Measurements from ENCODE around the gene KCNN1. TPM values are rescaled to one million over a fixed set of nuclear protein-coding genes. Genes with fewer than 3 reads are reported as not detected.

Gene KCNN1
- polyA plus RNA-seq, 3 donors, result not detected

DNA sequence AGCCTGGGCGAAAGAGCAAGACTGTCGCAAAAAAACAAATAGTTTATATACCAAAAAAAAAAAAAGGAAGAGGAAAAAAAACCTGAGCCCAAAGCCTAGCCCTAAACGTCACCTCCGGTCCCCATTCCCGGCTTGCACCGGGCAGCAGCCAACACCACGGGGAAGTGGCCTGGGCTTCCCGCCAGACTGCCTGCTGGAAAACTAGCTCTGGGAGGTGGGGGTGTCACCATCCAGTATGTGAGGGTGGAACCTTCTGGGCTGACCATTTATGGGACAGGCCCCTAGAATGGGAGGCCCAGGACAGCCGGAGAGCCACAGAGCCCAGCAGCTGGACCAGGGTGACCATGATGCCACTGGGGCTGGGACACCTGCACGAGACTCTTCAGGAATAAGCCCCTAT lies 82.5 kb downstream of the KCNN1 start:
- 63% methylated on average over 3 of the region's 10 CpGs for WGBS (ENCODE audit: insufficient coverage)
- Histone ChIP-seq H3K9ac (ENCODE audit: insufficient read depth, low read length, poor library complexity, severe bottlenecking) (peak overlapping the region; percentile 25), H4K20me1 (ENCODE audit: insufficient read depth, low read length) (no peaks in the 10 kb centered on the region), H3K79me2 (ENCODE audit: insufficient read depth, low read length) (no peaks in the 10 kb centered on the region), H3K9me3 (replicated peaks in 1 of 2; ENCODE audit: control insufficient read depth in 1 of 2, insufficient read depth in 1 of 2, low read length in 2 of 2) (no peaks in the 10 kb centered on the region), H3K36me3 (replicated peaks in 1 of 2; ENCODE audit: control insufficient read depth in 1 of 2, insufficient read depth in 2 of 2, low read length in 2 of 2) (no peaks in the 10 kb centered on the region), H3K4me3 (replicated peaks in 1 of 3; ENCODE audit: low read depth in 2 of 3, low read length in 3 of 3) (peak overlapping the region in 1 of 3 experiments; percentile 45), H3K27me3 (ENCODE audit: control insufficient read depth in 2 of 2, insufficient read depth in 2 of 2, low read length in 2 of 2) (peaks cover 0 to 3% of the 10 kb centered on the region in 2 donors), H3K27ac (ENCODE audit: low read depth in 1 of 2, low read length in 2 of 2) (peak overlapping the region; percentile 63 to 68), H3K4me2 (replicated peaks; ENCODE audit: extremely low read depth, low read length, poor library complexity, severe bottlenecking) (peak overlapping the region; percentile 53), H2AFZ (ENCODE audit: insufficient read depth, low read depth, low read length, poor library complexity, severe bottlenecking) (peak overlapping the region; percentile 59), H3K4me1 (ENCODE audit: control insufficient read depth in 1 of 2, insufficient read depth in 2 of 2, low read length in 2 of 2) (peaks cover 29 to 33% of the 10 kb centered on the region in 2 donors)
- Mint-ChIP-seq H3K4me3 (peak overlapping the region in 1 of 2 donors; percentile 68), H3K36me3 (no peaks in the 10 kb centered on the region), H3K27ac (peak overlapping the region in 3 of 7 donors; percentile 65 to 85 (median 82)), H3K4me1 (peaks cover 38% of the 10 kb centered on the region), H3K9me3 (peaks cover 0 to 6% (median 0%) of the 10 kb centered on the region in 7 donors), H3K27me3 (ENCODE audit: low read depth in 3 of 3) (peaks cover 14 to 25% (median 21%) of the 10 kb centered on the region in 3 donors)
- DNase-seq, result peak in 2 of 3 donors; percentile 64 to 65
- intact Hi-C loops (cut with micrococcal nuclease), result no loop called here
- TF ChIP-seq, protein P1, sequence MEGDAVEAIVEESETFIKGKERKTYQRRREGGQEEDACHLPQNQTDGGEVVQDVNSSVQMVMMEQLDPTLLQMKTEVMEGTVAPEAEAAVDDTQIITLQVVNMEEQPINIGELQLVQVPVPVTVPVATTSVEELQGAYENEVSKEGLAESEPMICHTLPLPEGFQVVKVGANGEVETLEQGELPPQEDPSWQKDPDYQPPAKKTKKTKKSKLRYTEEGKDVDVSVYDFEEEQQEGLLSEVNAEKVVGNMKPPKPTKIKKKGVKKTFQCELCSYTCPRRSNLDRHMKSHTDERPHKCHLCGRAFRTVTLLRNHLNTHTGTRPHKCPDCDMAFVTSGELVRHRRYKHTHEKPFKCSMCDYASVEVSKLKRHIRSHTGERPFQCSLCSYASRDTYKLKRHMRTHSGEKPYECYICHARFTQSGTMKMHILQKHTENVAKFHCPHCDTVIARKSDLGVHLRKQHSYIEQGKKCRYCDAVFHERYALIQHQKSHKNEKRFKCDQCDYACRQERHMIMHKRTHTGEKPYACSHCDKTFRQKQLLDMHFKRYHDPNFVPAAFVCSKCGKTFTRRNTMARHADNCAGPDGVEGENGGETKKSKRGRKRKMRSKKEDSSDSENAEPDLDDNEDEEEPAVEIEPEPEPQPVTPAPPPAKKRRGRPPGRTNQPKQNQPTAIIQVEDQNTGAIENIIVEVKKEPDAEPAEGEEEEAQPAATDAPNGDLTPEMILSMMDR (IDR thresholded peaks at IDR 0.05), result no peak

Small RNA genes lying within 50 kb of the gene (small RNA-seq; reads per million reads assigned to genes)
- gene RNA5SP468 (ENCODE audit: insufficient read length, low read depth), result not detected

Other genes starting within 250 kb of the KCNN1 start
- 10 to 100 TPM; 24.5 to 28.3 (median 27.5) TPM for gene MAP1S, start 247.6 kb upstream of the KCNN1 start, polyA plus RNA-seq
- gene FCHO1, start 215.6 kb upstream of the KCNN1 start, polyA plus RNA-seq, result 10 to 100 TPM; 11.4 to 32.0 (median 13.4) TPM
- gene B3GNT3, start 172.0 kb upstream of the KCNN1 start, polyA plus RNA-seq, result not detected
- 1 to 10 TPM in 1 of 3 donors, under 1 TPM in 2; 0.25 to 1.7 (median 0.64) TPM for gene INSL3, start 145.6 kb upstream of the KCNN1 start, polyA plus RNA-seq
- 10 to 100 TPM; 13.8 to 44.6 (median 34.0) TPM for gene JAK3, start 119.1 kb upstream of the KCNN1 start, polyA plus RNA-seq
- gene RPL18A, start 107.2 kb upstream of the KCNN1 start, polyA plus RNA-seq, result 1,000 to 10,000 TPM; 1,189 to 1,285 (median 1,268) TPM
- under 1 TPM in 1 of 3 donors, not detected in 2; 0.03 TPM for gene SLC5A5, start 95.2 kb upstream of the KCNN1 start, polyA plus RNA-seq
- 10 to 100 TPM; 29.7 to 66.3 (median 29.7) TPM for gene CCDC124, start 34.1 kb upstream of the KCNN1 start, polyA plus RNA-seq
- 10 to 100 TPM; 13.8 to 99.8 (median 23.9) TPM for gene ARRDC2, start 41.1 kb downstream of the KCNN1 start, polyA plus RNA-seq
- gene IL12RB1, start 119.8 kb downstream of the KCNN1 start, polyA plus RNA-seq, result 10 to 100 TPM in 1 of 3 donors, 1 to 10 TPM in 2; 7.8 to 17.5 (median 7.9) TPM
- 10 to 100 TPM in 2 of 3 donors, 1 to 10 TPM in 1; 6.8 to 34.0 (median 12.4) TPM for gene MAST3, start 130.7 kb downstream of the KCNN1 start, polyA plus RNA-seq
- 1 to 10 TPM in 2 of 3 donors, under 1 TPM in 1; 0.99 to 7.7 (median 2.0) TPM for gene PIK3R2, start 186.1 kb downstream of the KCNN1 start, polyA plus RNA-seq
- 1,000 to 10,000 TPM; 3,608 to 6,022 (median 4,550) TPM for gene IFI30, start 206.7 kb downstream of the KCNN1 start, polyA plus RNA-seq
- 10 to 100 TPM; 14.3 to 20.2 (median 15.0) TPM for gene MPV17L2, start 226.1 kb downstream of the KCNN1 start, polyA plus RNA-seq
- 1 to 10 TPM in 1 of 3 donors, under 1 TPM in 2; 0.55 to 8.7 (median 0.56) TPM for gene RAB3A, start 236.9 kb downstream of the KCNN1 start, polyA plus RNA-seq

Measured in CD14-positive monocyte (primary cell).